Stimulated activated naive CD8-positive, alpha-beta T cell treated with anti-CD3 and anti-CD28 coated beads, Interleukin-15, amount 100 ng/mL, for 72 hours (primary cell): ENCODE measurements around the gene CACYBP.

Experiments
- ATAC-seq: fragments of 150-1000 bp; cut with Tn5 transposase; 2 replicates; pipeline ENCODE4 v1.10.0; 2021; ENCODE audit warnings: mild to moderate bottlenecking, moderate library complexity
- DNase-seq, 2 donors: peaks; one replicate each; pipeline ENCODE4 v3.0.0; 2021 to 2022
- H3K27ac Mint-ChIP-seq, 2 donors: one replicate each; pipeline ENCODE4 v1.8.0; 2022; ENCODE audit warnings: mild to moderate bottlenecking in 2 of 2, mixed read lengths in 2 of 2, moderate library complexity in 2 of 2
- H3K27me3 Mint-ChIP-seq: one replicate; pipeline ENCODE4 v1.8.0; 2022; ENCODE audit warnings: mixed read lengths
- H3K4me1 Mint-ChIP-seq: one replicate; pipeline ENCODE4 v1.8.0; 2022; ENCODE audit warnings: mild to moderate bottlenecking, mixed read lengths
- H3K4me3 Mint-ChIP-seq, 2 donors: one replicate each; pipeline ENCODE4 v1.8.0; 2022; ENCODE audit warnings: mild to moderate bottlenecking in 2 of 2, mixed read lengths in 2 of 2, moderate library complexity in 1 of 2
- H3K9me3 Mint-ChIP-seq, 2 donors: one replicate each; pipeline ENCODE4 v1.8.0; 2022; ENCODE audit warnings: mixed read lengths in 2 of 2

CACYBP gene

GRCh38 chr1:174999936-175000696, at the start of gene CACYBP:
TSS of gene CACYBP (plus strand) at chr1:174999947. CDS start at chr1:175000181, 234 bp downstream.
- Mint-ChIP-seq H3K4me3 (no peak within 1 kb of the TSS), H3K27me3 (no peaks in the 10 kb centered on the region), H3K9me3 (no peaks in the 10 kb centered on the region), H3K27ac (peak within 1 kb of the TSS; percentile 96 to 98), H3K4me1 (peaks cover 49% of the 10 kb centered on the region)
- DNase-seq = peak; percentile 60 to 94
- ATAC-seq = peak; percentile 6

GRCh38 chr1:174953285-174954072, 46.3 kb upstream of the CACYBP start:
- no peak for ATAC-seq
- no peak overlapping the region for H3K27ac Mint-ChIP-seq
- no peak overlapping the region for H3K4me3 Mint-ChIP-seq
- no peak for DNase-seq
- H3K4me1 Mint-ChIP-seq = peaks cover 30% of the 10 kb centered on the region
- H3K27me3 Mint-ChIP-seq = no peaks in the 10 kb centered on the region
- H3K9me3 Mint-ChIP-seq = no peaks in the 10 kb centered on the region

GRCh38 chr1:174954073-174954460, 45.7 kb upstream of the CACYBP start:
- Mint-ChIP-seq H3K4me3 (no peak overlapping the region), H3K4me1 (peaks cover 31% of the 10 kb centered on the region), H3K27ac (no peak overlapping the region), H3K27me3 (no peaks in the 10 kb centered on the region), H3K9me3 (no peaks in the 10 kb centered on the region)
- ATAC-seq (no peak), DNase-seq (no peak)

DNA sequence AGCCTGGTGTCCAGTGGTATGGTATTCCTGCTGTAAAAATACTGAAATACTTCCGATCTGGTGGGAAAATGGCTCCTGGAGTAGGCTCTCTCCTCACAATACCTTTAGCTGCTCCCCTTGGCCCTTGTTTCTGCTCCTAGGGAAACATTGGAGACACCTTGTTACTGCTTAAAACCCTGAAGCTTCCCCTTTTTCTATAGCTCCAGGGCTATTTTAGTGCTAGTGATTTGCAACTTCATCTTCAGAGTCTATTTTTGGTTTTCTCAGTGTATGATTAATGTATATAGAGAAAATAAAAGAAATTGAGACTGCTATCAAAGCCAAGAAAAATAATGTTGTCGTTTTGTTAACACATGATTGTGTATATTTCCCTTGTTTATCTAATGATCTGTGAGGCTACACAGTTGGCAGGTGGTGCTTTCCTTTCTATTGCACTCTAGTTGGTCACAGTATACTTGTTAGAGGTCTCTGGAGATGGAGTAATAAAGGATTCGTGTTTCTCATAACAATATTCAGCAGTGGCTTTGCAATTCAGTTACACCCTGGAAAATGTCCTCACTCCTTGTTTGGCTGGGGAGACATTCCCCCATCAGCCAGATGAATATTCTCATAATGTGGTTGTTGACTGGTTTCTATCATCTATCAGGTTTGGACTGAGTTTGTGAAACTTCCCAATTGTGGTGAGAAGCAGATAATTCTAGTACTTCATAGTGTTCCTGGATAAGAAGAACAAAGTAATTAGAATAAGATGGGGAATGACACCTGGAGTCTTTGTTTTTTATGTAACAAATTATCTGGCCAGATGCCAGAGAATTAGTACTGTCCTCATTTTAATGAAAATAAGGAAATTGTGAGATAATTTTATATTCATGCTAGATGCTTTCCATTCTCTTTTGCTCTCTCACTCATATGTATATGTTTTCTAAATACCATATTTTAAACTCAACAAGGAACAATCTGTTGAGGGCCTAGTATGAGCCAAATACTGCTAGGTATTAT, 44.8 kb upstream of the CACYBP start:
- DNase-seq (no peak), ATAC-seq (no peak)
- Mint-ChIP-seq H3K9me3 (no peaks in the 10 kb centered on the region), H3K4me1 (peaks cover 31% of the 10 kb centered on the region), H3K27me3 (no peaks in the 10 kb centered on the region), H3K27ac (no peak overlapping the region), H3K4me3 (no peak overlapping the region)

GRCh38 chr1:174956086-174956485, 43.7 kb upstream of the CACYBP start:
- Mint-ChIP-seq H3K9me3 (no peaks in the 10 kb centered on the region), H3K4me3 (no peak overlapping the region), H3K4me1 (peaks cover 31% of the 10 kb centered on the region), H3K27me3 (no peaks in the 10 kb centered on the region), H3K27ac (no peak overlapping the region)
- no peak for DNase-seq
- no peak for ATAC-seq

DNA sequence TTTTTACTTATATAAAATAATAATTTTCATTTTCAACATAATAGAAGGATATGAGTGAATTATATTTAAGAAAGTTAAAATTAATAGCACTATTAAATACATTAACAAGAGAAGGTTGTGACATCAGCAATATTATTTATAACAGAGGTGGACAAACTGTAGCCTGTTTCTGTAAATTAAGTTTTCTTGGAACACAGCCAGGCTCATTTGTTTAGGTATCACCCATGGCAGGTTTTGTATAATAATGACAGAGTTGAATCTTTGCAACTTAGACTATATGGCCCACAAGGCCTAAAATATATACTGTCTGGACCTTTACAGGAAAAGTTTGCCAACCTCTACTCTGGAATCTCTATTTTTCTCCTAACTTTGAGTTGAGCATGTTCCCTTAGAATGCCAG, 42.8 kb upstream of the CACYBP start:
- no peak for ATAC-seq
- Mint-ChIP-seq H3K4me1 (peaks cover 31% of the 10 kb centered on the region), H3K4me3 (no peak overlapping the region), H3K27ac (no peak overlapping the region), H3K27me3 (no peaks in the 10 kb centered on the region), H3K9me3 (no peaks in the 10 kb centered on the region)
- DNase-seq = no peak

GRCh38 chr1:174957829-174958228, 41.9 kb upstream of the CACYBP start:
- no peaks in the 10 kb centered on the region for H3K9me3 Mint-ChIP-seq
- DNase-seq (no peak), ATAC-seq (no peak)
- H3K27ac Mint-ChIP-seq = peak overlapping the region in 1 of 2 donors; percentile 2
- peak overlapping the region; percentile 9 to 55 for H3K4me3 Mint-ChIP-seq
- peaks cover 31% of the 10 kb centered on the region for H3K4me1 Mint-ChIP-seq
- H3K27me3 Mint-ChIP-seq = no peaks in the 10 kb centered on the region

GRCh38 chr1:174958396-174958795, 41.4 kb upstream of the CACYBP start:
- Mint-ChIP-seq H3K4me3 (peak overlapping the region in 1 of 2 donors; percentile 5), H3K9me3 (no peaks in the 10 kb centered on the region), H3K27me3 (no peaks in the 10 kb centered on the region), H3K4me1 (peaks cover 31% of the 10 kb centered on the region), H3K27ac (no peak overlapping the region)
- DNase-seq (no peak), ATAC-seq (no peak)

- no peak for DNase-seq
Observed at GRCh38 chr1:174960362-174960761, 39.4 kb upstream of the CACYBP start.

GRCh38 chr1:174963529-174964125, 36.1 kb upstream of the CACYBP start:
- H3K27ac Mint-ChIP-seq = no peak overlapping the region
- no peaks in the 10 kb centered on the region for H3K27me3 Mint-ChIP-seq
- H3K4me3 Mint-ChIP-seq = no peak overlapping the region
- H3K4me1 Mint-ChIP-seq = peaks cover 50% of the 10 kb centered on the region
- ATAC-seq (no peak), DNase-seq (no peak)
- no peaks in the 10 kb centered on the region for H3K9me3 Mint-ChIP-seq

More at GRCh38 chr1:174960362-174960761, 39.4 kb upstream of the CACYBP start:
- Mint-ChIP-seq H3K9me3 (no peaks in the 10 kb centered on the region), H3K4me3 (no peak overlapping the region), H3K27me3 (no peaks in the 10 kb centered on the region), H3K27ac (no peak overlapping the region), H3K4me1 (peaks cover 37% of the 10 kb centered on the region)
- ATAC-seq = no peak

DNA sequence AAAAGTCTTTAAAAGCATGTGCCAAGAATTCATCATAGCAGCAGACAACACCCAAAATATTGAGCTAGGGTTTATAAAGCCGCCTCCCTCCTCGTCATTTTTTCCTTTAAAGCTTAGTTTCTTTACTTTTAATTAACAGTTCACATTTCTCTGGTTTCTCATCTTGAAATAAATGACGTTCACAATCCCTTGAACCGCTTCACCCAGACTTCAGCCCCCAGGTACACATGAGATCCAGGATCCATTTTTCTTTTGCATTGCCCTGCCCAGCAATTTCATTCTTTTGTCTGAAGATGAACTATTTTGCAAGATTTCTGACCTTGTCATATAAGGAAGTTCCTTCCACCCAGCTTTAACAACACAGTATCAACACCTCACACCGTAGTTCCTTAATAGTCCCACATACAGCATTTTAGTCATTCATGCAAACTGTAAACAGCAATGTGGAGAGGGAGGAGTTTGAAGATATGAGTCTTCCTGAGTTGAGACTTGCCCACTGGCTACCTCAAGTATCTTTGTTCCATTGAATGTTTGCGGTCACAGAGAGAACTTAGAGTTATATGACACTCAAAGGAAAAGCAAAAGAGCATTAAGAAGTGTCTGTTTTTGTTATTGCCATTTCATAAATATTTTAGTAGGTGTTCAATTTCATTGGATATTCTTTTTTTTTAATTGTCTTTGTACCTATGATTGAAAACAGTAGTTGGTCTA, 35.3 kb upstream of the CACYBP start:
- Mint-ChIP-seq H3K9me3 (no peaks in the 10 kb centered on the region), H3K4me3 (peak overlapping the region; percentile 76 to 88), H3K27me3 (no peaks in the 10 kb centered on the region), H3K27ac (peak overlapping the region; percentile 34 to 84), H3K4me1 (peaks cover 57% of the 10 kb centered on the region)
- DNase-seq = peak; percentile 12 to 19
- peak; percentile 88 for ATAC-seq

- DNase-seq (no peak), ATAC-seq (peak; percentile 2)
- H3K4me3 Mint-ChIP-seq = peak overlapping the region; percentile 76 to 88
- peaks cover 63% of the 10 kb centered on the region for H3K4me1 Mint-ChIP-seq
- no peaks in the 10 kb centered on the region for H3K9me3 Mint-ChIP-seq
- H3K27me3 Mint-ChIP-seq = no peaks in the 10 kb centered on the region
- H3K27ac Mint-ChIP-seq = peak overlapping the region; percentile 34 to 84
Observed at GRCh38 chr1:174964972-174965361, 34.8 kb upstream of the CACYBP start.

DNA sequence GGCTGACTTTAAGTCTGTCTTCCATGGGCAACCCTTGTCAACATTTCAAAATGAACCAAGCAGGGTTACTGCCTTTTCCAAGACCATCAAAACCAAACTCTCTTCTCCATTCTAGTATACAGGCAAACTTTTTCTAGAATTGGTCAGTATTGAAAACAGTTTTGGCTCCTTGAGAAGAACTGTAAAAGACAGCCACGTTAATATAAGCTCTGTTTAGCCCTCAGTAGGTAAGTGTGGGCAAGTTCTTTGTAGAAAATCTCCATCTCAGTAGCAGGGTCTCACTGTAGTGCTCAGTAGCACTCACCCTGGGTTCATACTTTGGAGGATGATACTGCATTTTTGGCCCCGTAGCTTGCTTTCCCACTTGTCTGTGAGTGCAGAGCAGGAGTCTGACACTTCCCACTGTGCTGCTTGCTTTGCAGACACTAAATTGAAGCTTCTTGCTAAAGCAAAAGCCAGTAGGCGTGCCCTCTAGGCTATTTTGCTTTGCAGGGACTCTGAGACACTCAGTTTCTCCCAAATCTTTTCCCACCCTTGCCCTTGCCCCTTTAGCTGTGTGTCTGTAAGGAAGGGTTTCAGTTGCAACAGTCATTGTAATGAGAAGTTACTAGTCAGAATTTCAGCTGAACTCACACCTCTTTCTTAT, 34.3 kb upstream of the CACYBP start:
- H3K4me1 Mint-ChIP-seq = peaks cover 68% of the 10 kb centered on the region
- no peaks in the 10 kb centered on the region for H3K27me3 Mint-ChIP-seq
- DNase-seq (peak in 1 of 2 donors; percentile 3), ATAC-seq (no peak)
- no peaks in the 10 kb centered on the region for H3K9me3 Mint-ChIP-seq
- H3K4me3 Mint-ChIP-seq = peak overlapping the region; percentile 76 to 88
- peak overlapping the region; percentile 84 for H3K27ac Mint-ChIP-seq

DNA sequence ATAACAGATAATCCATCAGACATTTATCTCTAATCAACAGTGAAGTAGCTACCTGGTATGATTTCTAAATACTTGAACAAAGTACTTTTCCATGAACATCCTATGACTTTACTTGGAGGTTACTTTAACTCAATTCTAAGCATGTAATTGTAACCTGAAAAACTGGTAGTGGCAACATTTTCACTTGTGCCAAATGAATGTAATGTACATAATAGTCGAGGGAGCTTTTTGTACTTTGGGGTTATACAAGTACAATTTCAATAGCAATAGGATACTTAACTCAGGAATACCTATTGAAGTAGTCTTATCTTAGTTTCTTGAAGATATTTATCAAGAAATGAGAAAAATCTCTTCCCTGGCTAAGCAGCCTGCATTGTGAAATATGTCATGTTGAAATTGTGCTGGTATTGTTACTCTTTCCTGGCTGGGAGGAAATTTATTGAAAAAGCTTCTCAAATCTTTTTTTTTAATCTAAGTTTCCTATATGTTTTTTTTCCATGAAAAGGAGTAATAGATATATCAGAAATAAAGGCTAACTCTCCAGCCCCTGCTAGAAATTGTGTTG, 33.7 kb upstream of the CACYBP start:
- no peaks in the 10 kb centered on the region for H3K27me3 Mint-ChIP-seq
- ATAC-seq = no peak
- peak overlapping the region in 1 of 2 donors; percentile 84 for H3K27ac Mint-ChIP-seq
- no peak for DNase-seq
- H3K4me1 Mint-ChIP-seq = peaks cover 69% of the 10 kb centered on the region
- no peaks in the 10 kb centered on the region for H3K9me3 Mint-ChIP-seq
- H3K4me3 Mint-ChIP-seq = peak overlapping the region; percentile 76 to 88
